Measurements from ENCODE around the gene NRXN2.
"Not testable (repeated sequence)": the region's sequence is repeated elsewhere in the genome, so short reads cannot be mapped to it uniquely, and the experiment has no call there.

Gene NRXN2

GRCh38 chr11:64582885-64583284, 140.1 kb downstream of the NRXN2 start:
- no peak for DNase-seq

GRCh38 chr11:64581057-64581523, 141.9 kb downstream of the NRXN2 start:
- no peak for DNase-seq

DNA sequence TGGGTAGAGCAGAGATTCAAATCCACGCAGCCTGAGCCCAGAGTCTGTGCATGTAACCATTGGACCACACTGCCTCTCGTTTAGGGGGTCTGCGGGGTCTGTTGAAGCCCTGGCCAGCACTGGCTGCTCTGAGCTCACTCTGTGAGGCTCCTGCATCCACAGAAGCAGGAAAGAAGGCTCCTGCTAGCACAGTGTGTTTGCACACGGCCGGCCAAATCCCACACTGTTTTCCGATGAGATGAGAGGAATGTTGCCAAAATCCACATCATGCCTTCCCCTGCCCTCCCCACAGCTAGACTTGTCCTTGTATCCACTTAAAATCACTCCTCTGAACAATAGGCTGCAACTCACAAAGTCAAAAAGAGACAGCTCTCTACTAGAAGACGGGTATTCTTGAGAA, 142.6 kb downstream of the NRXN2 start:
- DNase-seq, result peak; percentile 69

GRCh38 chr11:64577202-64577601, 145.8 kb downstream of the NRXN2 start:
- DNase-seq, result no peak

DNA sequence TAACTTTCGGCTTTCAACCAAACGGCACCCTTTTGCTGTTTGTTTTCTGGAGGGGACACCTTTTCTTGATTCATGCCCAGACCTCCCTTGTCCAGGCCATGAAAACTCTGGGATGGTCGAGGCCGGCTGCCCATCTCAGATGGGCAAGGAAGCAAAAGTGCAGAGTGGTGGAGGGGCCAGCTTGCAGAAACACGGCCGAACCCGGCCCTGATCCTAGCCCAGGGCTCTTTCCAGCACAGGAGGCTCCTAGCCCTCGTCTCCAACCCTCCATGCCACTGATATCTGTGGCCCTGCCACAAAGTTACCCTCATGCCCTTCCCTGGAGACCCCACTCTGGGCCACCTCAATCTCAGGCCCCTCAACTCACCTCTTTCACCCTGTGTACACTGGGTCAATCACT, 150.9 kb downstream of the NRXN2 start:
- peak; percentile 11 for DNase-seq

DNA sequence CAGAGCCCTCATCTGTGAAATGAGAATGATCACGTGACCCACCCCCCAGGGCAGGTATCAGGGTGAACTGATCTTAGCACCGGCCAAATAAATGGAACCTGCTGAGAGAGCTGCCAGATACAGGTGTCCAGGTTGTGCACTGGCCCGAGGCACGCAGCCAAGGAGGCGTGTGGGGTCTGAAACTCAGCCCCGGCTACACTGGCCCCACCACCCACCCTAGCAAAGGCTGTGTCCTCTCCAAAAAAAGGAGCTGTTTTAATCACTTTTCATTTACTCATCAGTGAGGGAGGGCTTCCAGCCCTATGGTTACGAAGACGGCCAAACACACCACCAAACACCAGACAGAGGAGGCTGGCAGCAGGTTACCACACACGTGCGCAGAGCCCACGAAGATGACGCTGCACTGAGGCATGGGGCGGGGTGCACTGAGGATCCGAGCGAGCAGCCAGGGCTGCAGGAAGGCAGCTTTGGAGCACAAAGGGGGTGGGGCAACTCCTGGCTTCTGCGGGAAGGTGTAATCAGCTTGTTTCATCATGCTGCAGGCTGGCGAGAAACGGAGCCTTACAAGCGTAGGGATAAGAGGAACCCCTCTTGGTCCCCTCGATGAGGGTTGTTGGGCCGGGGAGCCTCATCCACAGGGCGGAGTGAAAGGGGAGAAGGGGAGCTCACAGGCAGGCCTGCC, 151.4 kb downstream of the NRXN2 start:
- peak; percentile 36 for DNase-seq

- DNase-seq, result no peak
These were observed 152.0 kb downstream of the NRXN2 start for GRCh38 chr11:64571050-64571409.

DNA sequence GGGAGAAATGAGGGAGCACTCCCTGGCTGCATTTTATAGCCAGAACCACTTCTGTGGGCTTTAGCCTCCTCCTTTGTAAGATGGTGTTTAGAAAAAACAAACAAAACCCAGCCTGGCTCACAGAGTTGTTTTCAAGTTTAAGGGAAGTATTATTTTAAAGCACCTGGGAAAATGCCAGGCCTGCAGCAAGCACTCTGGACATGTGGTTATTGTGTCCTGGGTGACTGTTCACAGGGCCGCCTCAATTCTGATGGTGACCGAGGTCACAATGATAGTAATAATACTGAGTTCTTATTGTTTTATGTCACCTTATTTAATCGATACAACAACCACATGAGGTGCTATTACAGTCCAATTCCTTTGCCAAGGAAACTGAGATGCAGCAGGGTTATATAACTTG, 152.7 kb downstream of the NRXN2 start:
- DNase-seq, result no peak

- DNase-seq, result no peak
These were observed 153.6 kb downstream of the NRXN2 start for GRCh38 chr11:64569300-64569970.

DNA sequence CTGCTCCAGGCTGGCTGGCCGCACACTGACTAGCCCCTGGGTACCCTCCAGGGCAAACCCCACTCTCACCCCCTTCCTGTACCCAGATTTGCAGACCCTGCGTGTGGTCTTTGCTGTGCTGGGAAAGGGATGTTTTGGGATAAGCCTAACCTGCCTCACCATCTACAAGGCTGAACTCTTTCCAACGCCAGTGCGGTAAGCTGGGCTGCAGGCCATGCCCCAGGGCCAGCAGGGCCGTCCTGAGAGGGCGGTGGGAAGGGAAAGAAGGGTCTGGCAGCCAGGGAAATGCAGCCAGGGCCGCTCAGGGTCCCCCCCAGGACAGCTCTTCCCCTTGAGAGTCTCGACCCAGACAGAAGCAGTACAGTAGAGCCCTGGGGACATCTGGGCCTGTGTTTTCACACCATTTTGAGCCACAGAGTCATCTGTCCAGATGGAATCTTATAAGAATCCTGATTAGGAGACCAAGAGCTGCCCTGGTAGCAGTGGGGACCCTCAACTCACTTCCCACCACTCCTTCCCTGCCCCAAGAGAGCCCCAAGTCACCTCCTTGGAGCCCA, 154.3 kb downstream of the NRXN2 start:
- DNase-seq, result peak; percentile 21

- DNase-seq, result peak; percentile 14
These were observed 154.9 kb downstream of the NRXN2 start for GRCh38 chr11:64568041-64568571.

- DNase-seq, result no peak
These were observed 155.8 kb downstream of the NRXN2 start for GRCh38 chr11:64566915-64567891.

DNA sequence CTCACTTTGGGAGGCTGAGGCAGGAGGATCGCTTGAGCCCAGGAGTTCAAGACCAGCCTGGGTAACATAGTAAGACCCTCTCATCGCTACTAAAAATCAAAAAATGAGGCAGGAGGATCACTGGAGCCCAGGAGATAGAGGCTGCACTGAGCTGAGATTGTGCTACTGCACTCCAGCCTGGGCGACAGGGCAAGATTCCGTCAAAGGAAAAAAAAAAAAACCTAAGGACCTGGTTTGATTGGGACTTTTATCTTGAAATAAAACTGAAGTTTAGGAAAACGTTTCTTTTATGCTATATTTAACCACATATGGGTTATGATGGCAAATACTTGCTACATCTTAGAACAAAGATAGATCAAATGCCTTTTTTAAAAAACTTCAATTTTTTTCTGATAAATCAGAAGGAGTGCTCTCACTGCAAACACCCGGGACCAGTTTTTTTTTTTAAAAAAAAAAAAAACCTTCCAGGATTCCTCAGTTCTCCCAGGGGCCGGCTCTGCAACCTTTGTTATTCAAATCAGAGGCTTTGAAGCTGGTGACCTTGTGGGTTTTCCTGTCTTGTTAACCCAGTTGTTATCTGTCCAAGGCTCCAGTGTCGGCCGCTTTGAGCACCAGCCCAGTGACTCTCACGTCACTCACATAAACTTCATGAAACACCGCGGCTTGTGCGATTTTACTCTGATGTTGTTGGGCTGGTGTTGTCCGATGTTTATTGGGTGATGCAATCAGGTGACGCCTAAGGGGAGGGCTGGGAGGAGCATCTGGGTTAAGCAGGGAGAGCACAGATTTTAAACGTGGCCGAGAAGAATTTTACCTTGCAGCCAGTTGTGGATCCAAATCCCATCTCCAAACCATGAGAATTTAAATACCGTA, 156.7 kb downstream of the NRXN2 start:
- DNase-seq, result peak; percentile 81

DNA sequence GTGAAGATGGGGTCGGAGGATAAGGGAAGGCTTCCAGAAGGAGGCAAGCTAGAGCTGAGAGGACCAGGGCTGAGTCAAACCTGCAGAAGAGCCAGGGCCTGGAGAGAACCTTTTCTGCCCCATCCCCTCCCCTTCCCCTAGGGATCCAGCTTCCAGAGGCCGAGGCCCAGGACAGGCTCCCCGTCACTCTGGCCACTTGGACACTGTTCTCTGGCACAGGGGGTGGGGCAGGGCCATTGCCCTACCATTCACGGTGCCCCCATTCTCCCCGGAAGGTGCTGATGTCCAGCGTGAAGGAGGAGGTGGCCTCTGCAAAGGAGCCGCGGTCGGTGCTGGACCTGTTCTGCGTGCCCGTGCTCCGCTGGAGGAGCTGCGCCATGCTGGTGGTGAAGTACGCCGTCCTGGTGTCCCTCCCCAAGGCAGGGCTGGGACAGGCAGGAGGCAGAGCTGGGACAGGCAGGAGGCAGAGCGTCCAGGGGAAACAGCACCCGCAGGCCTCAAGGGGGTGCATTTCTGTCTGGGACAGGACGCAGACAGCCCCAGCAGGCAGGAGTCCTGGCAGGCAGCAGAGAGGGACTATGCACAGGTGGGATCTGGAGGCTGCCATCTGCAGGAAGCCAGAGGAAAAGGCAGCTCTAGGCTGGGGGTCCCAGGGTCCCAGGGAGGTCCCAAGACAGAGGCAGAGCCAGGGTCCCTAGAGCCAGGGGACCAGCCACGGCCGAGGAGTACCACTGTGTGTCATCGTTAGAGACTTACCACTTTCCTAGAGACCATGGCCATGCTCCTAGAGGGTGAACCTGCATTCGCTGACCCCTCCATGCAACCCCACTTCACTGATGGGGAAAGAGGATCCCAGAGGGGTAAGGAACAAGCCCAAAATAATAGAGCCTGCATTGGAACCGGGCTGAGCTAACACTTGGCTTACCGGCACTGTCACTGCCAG, 157.8 kb downstream of the NRXN2 start:
- no peak for DNase-seq

DNA sequence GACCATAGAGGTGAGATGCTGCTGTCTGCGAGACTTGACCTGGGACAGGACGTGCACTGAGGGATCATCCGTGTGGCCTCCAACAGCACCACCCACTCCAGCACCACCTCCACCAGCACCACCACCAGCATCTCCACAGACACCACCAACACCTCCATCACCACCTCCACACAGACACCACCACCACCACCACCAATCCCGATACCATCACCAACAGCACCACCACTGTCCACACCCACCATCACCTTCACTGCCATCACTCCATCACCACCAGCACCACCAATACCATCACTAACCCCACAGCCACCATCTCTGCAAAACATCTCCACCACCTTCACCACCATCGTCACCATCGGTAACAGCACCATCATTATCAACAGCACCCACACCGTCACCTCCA, 158.6 kb downstream of the NRXN2 start:
- no peak for DNase-seq

DNA sequence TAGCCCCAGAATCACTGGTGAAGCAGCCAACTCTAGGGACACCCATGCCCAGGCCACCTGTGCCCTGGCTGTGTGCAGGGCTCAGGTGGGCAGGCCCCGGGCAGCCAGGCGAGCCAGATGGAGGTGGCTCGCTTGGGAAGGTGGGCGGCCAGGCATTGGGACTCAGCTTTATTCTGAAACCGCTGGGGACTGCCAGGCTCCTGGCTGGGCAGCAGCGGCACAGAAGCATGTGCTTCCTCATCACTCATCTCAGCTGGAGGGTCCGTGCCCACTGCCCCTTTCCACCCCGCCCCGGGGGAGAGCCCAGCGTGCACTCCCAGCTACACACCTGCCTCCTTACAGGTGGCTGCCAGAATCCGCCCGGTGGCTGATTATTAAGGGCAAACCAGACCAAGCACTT, 159.0 kb downstream of the NRXN2 start:
- no peak for DNase-seq

- DNase-seq, result no peak
These were observed 160.2 kb downstream of the NRXN2 start for GRCh38 chr11:64562723-64563351.

DNA sequence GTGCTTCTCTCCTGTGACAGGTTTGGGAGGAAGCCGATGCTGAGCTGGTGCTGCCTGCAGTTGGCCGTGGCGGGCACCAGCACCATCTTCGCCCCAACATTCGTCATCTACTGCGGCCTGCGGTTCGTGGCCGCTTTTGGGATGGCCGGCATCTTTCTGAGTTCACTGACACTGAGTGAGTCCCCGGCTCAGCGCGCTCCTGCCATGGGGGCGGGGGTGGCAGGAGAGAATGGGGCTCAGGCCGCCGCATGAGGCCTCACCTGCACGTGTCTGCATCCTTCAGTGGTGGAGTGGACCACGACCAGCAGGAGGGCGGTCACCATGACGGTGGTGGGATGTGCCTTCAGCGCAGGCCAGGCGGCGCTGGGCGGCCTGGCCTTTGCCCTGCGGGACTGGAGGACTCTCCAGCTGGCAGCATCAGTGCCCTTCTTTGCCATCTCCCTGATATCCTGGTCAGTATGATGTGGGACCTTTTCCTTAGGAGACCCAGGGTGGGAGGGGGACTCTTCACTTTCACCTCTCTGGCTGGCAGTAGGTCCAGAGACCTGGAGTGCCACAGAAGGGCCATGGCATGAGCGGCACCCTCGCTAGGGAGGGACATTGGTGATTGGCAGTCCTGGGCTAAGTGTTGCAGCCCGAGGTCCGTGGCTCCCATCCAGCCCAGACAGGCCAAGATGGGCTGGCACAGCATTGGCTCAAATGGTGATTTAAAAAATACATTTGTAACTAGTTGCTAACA, 160.8 kb downstream of the NRXN2 start:
- DNase-seq, result no peak

DNA sequence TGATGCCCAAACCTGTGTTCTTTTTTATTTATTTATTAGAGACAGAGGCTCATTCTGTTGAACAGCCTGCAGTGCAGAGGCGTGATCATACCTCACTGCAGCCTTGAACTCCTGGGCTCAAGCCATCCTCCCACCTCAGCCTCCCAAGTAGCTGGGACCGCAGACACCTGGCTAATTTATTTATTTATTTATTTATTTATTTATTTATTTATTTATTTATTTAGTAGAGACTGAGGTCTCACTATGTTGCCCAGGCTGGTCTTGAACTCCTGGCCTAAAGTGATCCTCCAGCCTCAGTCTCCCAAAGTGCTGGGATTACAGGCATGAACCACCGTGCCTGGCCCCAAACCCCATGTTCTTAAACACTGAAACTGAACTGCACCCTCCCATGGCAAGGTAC, 161.6 kb downstream of the NRXN2 start:
- not testable (repeated sequence) for DNase-seq

Data from femur (tissue), 1 donor.